Neural cell (in vitro differentiated cells): ENCODE measurements around the gene IQCK.

Experiments used
- CTCF ChIP-seq: fragments of 450-650 bp; IDR thresholded peaks from 2 replicates; pipeline ENCODE4 v1.5.1; 2014; ENCODE audit warnings: antibody characterized with exemption, mild to moderate bottlenecking, moderate library complexity; ENCODE audit not compliant: poor library complexity, severe bottlenecking
- EP300 ChIP-seq: fragments of 450-650 bp; conservative IDR thresholded peaks from 2 replicates; pipeline ENCODE4 v1.6.1; 2014; ENCODE audit warnings: antibody characterized with exemption, mild to moderate bottlenecking, moderate library complexity; ENCODE audit not compliant: poor library complexity, severe bottlenecking
- EZH2 ChIP-seq: fragments of 200-600, 300-800 bp; shearing (Covaris generic), sonication (generic); IDR thresholded peaks from 2 replicates; pipeline ENCODE4 v1.6.1; 2014; ENCODE audit warnings: antibody characterized with exemption, low read length, borderline replicate concordance, mild to moderate bottlenecking; ENCODE audit not compliant: insufficient read depth, poor library complexity, severe bottlenecking
- MXI1 ChIP-seq: fragments of 450-650 bp; conservative IDR thresholded peaks from 2 replicates; pipeline ENCODE4 v1.6.1; 2014; ENCODE audit warnings: antibody characterized with exemption, mild to moderate bottlenecking; ENCODE audit not compliant: poor library complexity, severe bottlenecking
- POLR2AphosphoS5 ChIP-seq: IDR thresholded peaks from 2 replicates; pipeline ENCODE4 v1.6.1; 2012
- REST ChIP-seq: IDR thresholded peaks from 2 replicates; pipeline ENCODE4 v1.6.1; 2012; ENCODE audit warnings: borderline replicate concordance
- TAF1 ChIP-seq: IDR thresholded peaks from 2 replicates; pipeline ENCODE4 v1.6.1; 2012; ENCODE audit warnings: low read depth

GRCh38 chr16:19754644-19755036 is 36.6 kb downstream of the IQCK start:
- TF ChIP-seq CTCF (no peak), MXI1 (no peak), EZH2 (no peak), REST (no peak), TAF1 (no peak), POLR2AphosphoS5 (no peak), EP300 (no peak)
